Measurements from ENCODE around the gene RPP25L.

- TF ChIP-seq GATA2 (IDR thresholded peaks at IDR 0.05; ENCODE audit: low read depth, low read length) (no peak), GATA3 (IDR thresholded peaks at IDR 0.05; ENCODE audit: low read depth, low read length) (no peak)
Measured at GRCh38 chr9:34600908-34601307, 11.0 kb downstream of the RPP25L start.
